Caco-2 (cell line): ENCODE data around the gene MEFV. TPM values are rescaled to one million over a fixed set of nuclear protein-coding genes. Genes with fewer than 3 reads are reported as not detected.

Experiments
- BruUV-seq: library from RNA; stranded (reverse); fragments of 400-500 nt; replicated peaks from 2 replicates; lab custom pipeline; 2021; lab: Mats Ljungman, UMichigan
- CTCF ChIA-PET: fragments of 300-600 bp; sonication (Branson Sonifier 250); formaldehyde crosslinking; loops from one replicate; lab custom pipeline; 2022; ENCODE audit warnings: antibody characterized with exemption; lab: Charles Lee
- POLR2A ChIA-PET: fragments of 300-600 bp; sonication (Branson Sonifier 250); formaldehyde crosslinking; loops from one replicate; lab custom pipeline; 2022; ENCODE audit warnings: antibody characterized with exemption; lab: Charles Lee
- DNase-seq, 2 experiments: peaks; one replicate each; pipeline versions ENCODE4 v3.0.0 to v3.0.0-alpha.2; 2020 to 2022
- H3K27me3 ChIP-seq: replicated peaks from 2 replicates; pipeline ENCODE4 v1.6.0; 2011; ENCODE audit warnings: low read length; ENCODE audit not compliant: control insufficient read depth, insufficient read depth
- H3K36me3 ChIP-seq: 2 replicates; pipeline ENCODE4 v1.5.1; 2011; ENCODE audit warnings: low read length; ENCODE audit not compliant: control insufficient read depth, insufficient read depth
- H3K4me1 ChIP-seq: fragments of 250-450 bp; sonication (Bioruptor Pico); 2 replicates; pipeline ENCODE4 v1.5.1; 2020; ENCODE audit warnings: mild to moderate bottlenecking
- H3K4me3 ChIP-seq: 2 replicates; pipeline ENCODE4 v1.5.1; 2011; ENCODE audit warnings: low read depth, mild to moderate bottlenecking, control low read depth, low read length
- H3K9me3 ChIP-seq: fragments of 250-450 bp; sonication (Bioruptor Pico); 2 replicates; pipeline ENCODE4 v1.5.1; 2020; ENCODE audit warnings: mild to moderate bottlenecking, moderate library complexity
- H3K27ac Mint-ChIP-seq: one replicate; pipeline ENCODE4 v1.8.0; 2022; ENCODE audit warnings: mixed read lengths; ENCODE audit not compliant: unreplicated experiment
- H3K27me3 Mint-ChIP-seq: one replicate; pipeline ENCODE4 v1.8.0; 2022; ENCODE audit warnings: mixed read lengths; ENCODE audit not compliant: insufficient read depth, unreplicated experiment
- H3K36me3 Mint-ChIP-seq: one replicate; pipeline ENCODE4 v1.8.0; 2022; ENCODE audit warnings: mild to moderate bottlenecking, mixed read lengths; ENCODE audit not compliant: insufficient read depth, unreplicated experiment
- H3K4me1 Mint-ChIP-seq: one replicate; pipeline ENCODE4 v1.8.0; 2022; ENCODE audit warnings: low read depth, mixed read lengths; ENCODE audit not compliant: unreplicated experiment
- H3K4me3 Mint-ChIP-seq: one replicate; pipeline ENCODE4 v1.8.0; 2022; ENCODE audit warnings: mild to moderate bottlenecking, moderate library complexity, mixed read lengths; ENCODE audit not compliant: unreplicated experiment
- H3K9me3 Mint-ChIP-seq: one replicate; pipeline ENCODE4 v1.8.0; 2022; ENCODE audit warnings: mixed read lengths; ENCODE audit not compliant: unreplicated experiment
- CTCF ChIP-seq, 2 experiments: fragments of 200-600 bp in 1 of 2; IDR thresholded peaks; 1 replicate in 1 of 2; 2 replicates in 1 of 2; pipeline versions ENCODE4 v1.5.1 to v1.8.0; 2011 to 2022; ENCODE audit warnings: antibody characterized with exemption in 1 of 2, control low read depth in 1 of 2, inconsistent platforms in 1 of 2, low read depth in 1 of 2, low read length in 1 of 2, mild to moderate bottlenecking in 1 of 2, moderate library complexity in 1 of 2; ENCODE audit not compliant: insufficient read depth in 1 of 2, severe bottlenecking in 1 of 2, unreplicated experiment in 1 of 2
- intact Hi-C: fragments of 100-400 bp; cut with micrococcal nuclease; formaldehyde crosslinking; loops from one replicate; pipeline ENCODE4 v1.10.0; 2022; ENCODE audit not compliant: unreplicated experiment
- total RNA-seq: library from RNA; stranded (reverse); gene quantifications from 2 replicates; pipeline ENCODE4 v1.2.3, GENCODE V29; 2022

Gene MEFV
- total RNA-seq, 1 experiment from 2014 or later: not detected

- H3K4me1 ChIP-seq: 0 out of 2 replicates have a peak, but pooled peaks cover 3% of the 10 kb centered on the region
- H3K27me3 ChIP-seq: no peaks in the 10 kb centered on the region
- Mint-ChIP-seq H3K4me1 (no peaks in the 10 kb centered on the region), H3K36me3 (peaks cover 21% of the 10 kb centered on the region), H3K27me3 (no peaks in the 10 kb centered on the region), H3K27ac (peak overlapping the region; percentile 10), H3K9me3 (no peaks in the 10 kb centered on the region), H3K4me3 (peak overlapping the region; percentile 98)
- no peaks in the 10 kb centered on the region for H3K9me3 ChIP-seq
- DNase-seq: no peak
- ChIA-PET CTCF (interaction anchor here (1.0 kb wide), 1 partner anchor 104 kb away, joined by 5 read pairs; no protein-coding TSS in a partner anchor), POLR2A (interaction anchor here (0.5 kb wide), 1 partner anchor 103 kb away, joined by 3 read pairs; no protein-coding TSS in a partner anchor)
- intact Hi-C loops: loop anchor here (5.0 kb wide), 1 partner anchor 195 kb away; no protein-coding TSS in a partner anchor
- no peaks in the 10 kb centered on the region for H3K36me3 ChIP-seq
- no peak for TF ChIP-seq CTCF (IDR thresholded peaks at IDR 0.05; ENCODE audit: insufficient read depth in 1 of 2, low read depth in 1 of 2, low read length in 1 of 2, severe bottlenecking in 1 of 2, unreplicated experiment in 1 of 2)
- no TSS peak for BruUV-seq
- H3K4me3 ChIP-seq: no peak overlapping the region; the same call in 1 of the 2 replicates
Measured at GRCh38 chr16:3262517-3262916, 6.1 kb upstream of the MEFV start.

- CTCF ChIA-PET: no interaction called here
- H3K4me3 ChIP-seq: no peak overlapping the region
- no peak overlapping the region for H3K27ac Mint-ChIP-seq
- no peak overlapping the region for H3K4me3 Mint-ChIP-seq
- no TSS peak for BruUV-seq
- 0 out of 2 replicates have a peak, but pooled peaks cover under 1% of the 10 kb centered on the region for H3K4me1 ChIP-seq
- POLR2A ChIA-PET: no interaction called here
- H3K36me3 ChIP-seq: no peaks in the 10 kb centered on the region
- no peaks in the 10 kb centered on the region for H3K9me3 Mint-ChIP-seq
- H3K36me3 Mint-ChIP-seq: peaks cover 19% of the 10 kb centered on the region
- H3K4me1 Mint-ChIP-seq: no peaks in the 10 kb centered on the region
- no peaks in the 10 kb centered on the region for H3K9me3 ChIP-seq
- intact Hi-C loops: loop anchor here (5.0 kb wide), 1 partner anchor 197 kb away; no protein-coding TSS in a partner anchor
- H3K27me3 ChIP-seq: no peaks in the 10 kb centered on the region
- TF ChIP-seq CTCF (IDR thresholded peaks at IDR 0.05; ENCODE audit: insufficient read depth in 1 of 2, low read depth in 1 of 2, low read length in 1 of 2, severe bottlenecking in 1 of 2, unreplicated experiment in 1 of 2): no peak
- DNase-seq: no peak
- H3K27me3 Mint-ChIP-seq: no peaks in the 10 kb centered on the region
Measured at GRCh38 chr16:3259836-3260235, 3.4 kb upstream of the MEFV start.

- Mint-ChIP-seq H3K9me3 (no peaks in the 10 kb centered on the region), H3K36me3 (no peaks in the 10 kb centered on the region), H3K27me3 (no peaks in the 10 kb centered on the region), H3K4me3 (no peak overlapping the region), H3K27ac (no peak overlapping the region), H3K4me1 (no peaks in the 10 kb centered on the region)
- no peak overlapping the region for H3K4me3 ChIP-seq
- CTCF ChIA-PET: no interaction called here
- H3K27me3 ChIP-seq: no peaks in the 10 kb centered on the region
- no peaks in the 10 kb centered on the region for H3K4me1 ChIP-seq
- no peak for DNase-seq
- no peaks in the 10 kb centered on the region for H3K9me3 ChIP-seq
- intact Hi-C loops: no loop called here
- BruUV-seq: no TSS peak
- no peaks in the 10 kb centered on the region for H3K36me3 ChIP-seq
- no peak for TF ChIP-seq CTCF (IDR thresholded peaks at IDR 0.05; ENCODE audit: insufficient read depth in 1 of 2, low read depth in 1 of 2, low read length in 1 of 2, severe bottlenecking in 1 of 2, unreplicated experiment in 1 of 2)
- POLR2A ChIA-PET: no interaction called here
Measured at GRCh38 chr16:3256866-3257465, 533 bp upstream of the MEFV start.
